AG09309 (cell line): ENCODE measurements around the gene C20orf144.

Experiments
- DNase-seq: peaks from one replicate; pipeline ENCODE4 v3.0.0-alpha.2; 2010; ENCODE audit warnings: low read depth
- H3K4me3 ChIP-seq: 2 replicates; pipeline ENCODE4 v1.5.1; 2011; ENCODE audit warnings: mild to moderate bottlenecking, low read depth, low read length, moderate library complexity; ENCODE audit not compliant: control insufficient read depth
- CTCF ChIP-seq: IDR thresholded peaks from 2 replicates; pipeline ENCODE4 v1.5.1; 2011; ENCODE audit warnings: mild to moderate bottlenecking, low read depth, low read length, inconsistent platforms; ENCODE audit not compliant: insufficient read depth, control insufficient read depth; ENCODE audit errors: missing control alignments

Gene C20orf144

GRCh38 chr20:33681728-33682353, 19.7 kb downstream of the C20orf144 start:
- TF ChIP-seq CTCF = no peak
- no peak overlapping the region for H3K4me3 ChIP-seq
- no peak for DNase-seq

GRCh38 chr20:33684533-33685327, 22.6 kb downstream of the C20orf144 start:
- no peak for DNase-seq
- peak overlapping the region; percentile 39 for H3K4me3 ChIP-seq
- no peak for TF ChIP-seq CTCF

GRCh38 chr20:33685328-33686099, 23.4 kb downstream of the C20orf144 start:
- peak overlapping the region; percentile 39 for H3K4me3 ChIP-seq
- TF ChIP-seq CTCF = no peak
- no peak for DNase-seq

GRCh38 chr20:33686100-33686983, 24.2 kb downstream of the C20orf144 start, which contains the start of gene E2F1:
Gene E2F1 (minus strand): TSS chr20:33686385. CDS start chr20:33686264, 121 bp downstream.
- TF ChIP-seq CTCF = peak; percentile 28
- H3K4me3 ChIP-seq = peak within 1 kb of the TSS; percentile 52
- DNase-seq = no peak

GRCh38 chr20:33686984-33687366, 24.8 kb downstream of the C20orf144 start:
- H3K4me3 ChIP-seq = peak overlapping the region; percentile 52
- TF ChIP-seq CTCF = no peak
- DNase-seq = no peak

GRCh38 chr20:33687370-33687915, 25.3 kb downstream of the C20orf144 start:
- no peak overlapping the region for H3K4me3 ChIP-seq
- no peak for TF ChIP-seq CTCF
- no peak for DNase-seq
